HEK293 (cell line): ENCODE measurements around the gene TBC1D5.

Experiments used
- RBAK ChIP-seq: fragments of 450-650 bp; formaldehyde crosslinking; IDR thresholded peaks from 2 replicates; pipeline ENCODE4 v1.5.1; 2016; ENCODE audit warnings: missing biosample characterization, missing genetic modification characterization
- SCRT1 ChIP-seq: fragments of 450-650 bp; formaldehyde crosslinking; IDR thresholded peaks from 2 replicates; pipeline ENCODE4 v1.5.1; 2016; ENCODE audit warnings: missing biosample characterization, missing genetic modification characterization, borderline replicate concordance
- SP2 ChIP-seq: fragments of 450-650 bp; formaldehyde crosslinking; IDR thresholded peaks from 2 replicates; pipeline ENCODE4 v1.5.1; 2016; ENCODE audit warnings: missing biosample characterization, missing genetic modification characterization
- TSHZ1 ChIP-seq: fragments of 450-650 bp; formaldehyde crosslinking; IDR thresholded peaks from 2 replicates; pipeline ENCODE4 v1.5.1; 2016; ENCODE audit warnings: missing biosample characterization, missing genetic modification characterization, borderline replicate concordance
- YY1 ChIP-seq: fragments of 450-650 bp; formaldehyde crosslinking; IDR thresholded peaks from 2 replicates; pipeline ENCODE4 v1.5.1; 2018; ENCODE audit warnings: missing biosample characterization, missing genetic modification characterization
- ZBTB1 ChIP-seq: fragments of 450-650 bp; formaldehyde crosslinking; IDR thresholded peaks from 2 replicates; pipeline ENCODE4 v1.5.1; 2016; ENCODE audit warnings: missing biosample characterization, missing genetic modification characterization
- ZIC2 ChIP-seq: fragments of 450-650 bp; formaldehyde crosslinking; IDR thresholded peaks from 2 replicates; pipeline ENCODE4 v1.5.1; 2016; ENCODE audit warnings: missing biosample characterization, missing genetic modification characterization
- ZNF133 ChIP-seq: fragments of 450-650 bp; formaldehyde crosslinking; IDR thresholded peaks from 2 replicates; pipeline ENCODE4 v1.5.1; 2016; ENCODE audit warnings: missing biosample characterization, missing genetic modification characterization
- ZNF175 ChIP-seq: fragments of 450-650 bp; formaldehyde crosslinking; IDR thresholded peaks from 2 replicates; pipeline ENCODE4 v1.5.1; 2016; ENCODE audit warnings: missing biosample characterization, missing genetic modification characterization
- ZNF211 ChIP-seq: fragments of 450-650 bp; formaldehyde crosslinking; IDR thresholded peaks from 2 replicates; pipeline ENCODE4 v1.5.1; 2016; ENCODE audit warnings: low read depth, missing biosample characterization, missing genetic modification characterization
- ZNF629 ChIP-seq: fragments of 450-650 bp; formaldehyde crosslinking; IDR thresholded peaks from 2 replicates; pipeline ENCODE4 v1.5.1; 2017; ENCODE audit warnings: missing biosample characterization, missing genetic modification characterization
- ZNF670 ChIP-seq: fragments of 450-650 bp; formaldehyde crosslinking; IDR thresholded peaks from 2 replicates; pipeline ENCODE4 v1.5.1; 2016; ENCODE audit warnings: missing biosample characterization, missing genetic modification characterization, low read depth
- TF ChIP-seq, protein P1 (sequence below): fragments of 450-650 bp; formaldehyde crosslinking; IDR thresholded peaks from 2 replicates; pipeline ENCODE4 v1.5.1; 2016; ENCODE audit warnings: missing biosample characterization, missing genetic modification characterization

- TF ChIP-seq, protein P1, sequence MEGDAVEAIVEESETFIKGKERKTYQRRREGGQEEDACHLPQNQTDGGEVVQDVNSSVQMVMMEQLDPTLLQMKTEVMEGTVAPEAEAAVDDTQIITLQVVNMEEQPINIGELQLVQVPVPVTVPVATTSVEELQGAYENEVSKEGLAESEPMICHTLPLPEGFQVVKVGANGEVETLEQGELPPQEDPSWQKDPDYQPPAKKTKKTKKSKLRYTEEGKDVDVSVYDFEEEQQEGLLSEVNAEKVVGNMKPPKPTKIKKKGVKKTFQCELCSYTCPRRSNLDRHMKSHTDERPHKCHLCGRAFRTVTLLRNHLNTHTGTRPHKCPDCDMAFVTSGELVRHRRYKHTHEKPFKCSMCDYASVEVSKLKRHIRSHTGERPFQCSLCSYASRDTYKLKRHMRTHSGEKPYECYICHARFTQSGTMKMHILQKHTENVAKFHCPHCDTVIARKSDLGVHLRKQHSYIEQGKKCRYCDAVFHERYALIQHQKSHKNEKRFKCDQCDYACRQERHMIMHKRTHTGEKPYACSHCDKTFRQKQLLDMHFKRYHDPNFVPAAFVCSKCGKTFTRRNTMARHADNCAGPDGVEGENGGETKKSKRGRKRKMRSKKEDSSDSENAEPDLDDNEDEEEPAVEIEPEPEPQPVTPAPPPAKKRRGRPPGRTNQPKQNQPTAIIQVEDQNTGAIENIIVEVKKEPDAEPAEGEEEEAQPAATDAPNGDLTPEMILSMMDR (tag by site-specific recombination): no peak
- no peak for TF ChIP-seq RBAK (tag by site-specific recombination)
- no peak for TF ChIP-seq ZNF133 (tag by site-specific recombination)
- TF ChIP-seq SCRT1 (tag by site-specific recombination): no peak
- TF ChIP-seq TSHZ1 (tag by site-specific recombination): no peak
- TF ChIP-seq ZIC2: no peak
- TF ChIP-seq SP2: no peak
- no peak for TF ChIP-seq ZNF175 (tag by site-specific recombination)
- TF ChIP-seq ZNF670 (tag by site-specific recombination): no peak
- TF ChIP-seq ZNF211 (tag by site-specific recombination): no peak
- TF ChIP-seq YY1: no peak
- no peak for TF ChIP-seq ZNF629 (tag by site-specific recombination)
- TF ChIP-seq ZBTB1 (tag by site-specific recombination): no peak
These were observed 770 bp downstream of the TBC1D5 start for GRCh38 chr3:17741621-17742101.
